IMR-90 (cell line): ENCODE data around the gene GSK3B. TPM values are rescaled to one million over a fixed set of nuclear protein-coding genes. Genes with fewer than 3 reads are reported as not detected.

Experiments used
- ATAC-seq: fragments of 200-7000 bp; cut with Tn5 transposase; 2 replicates; pipeline ENCODE4 v1.9.1; 2020; ENCODE audit warnings: low read depth, mild to moderate bottlenecking, moderate library complexity
- BruUV-seq: library from RNA; stranded (reverse); fragments of 400-500 nt; replicated peaks from 2 replicates; lab custom pipeline; 2021; lab: Mats Ljungman, UMichigan
- CTCF ChIA-PET: fragments of 300-600 bp; formaldehyde crosslinking; extraction: SDS; loops from one replicate; lab custom pipeline; 2021; ENCODE audit warnings: antibody characterized with exemption; lab: Yijun Ruan, JAX
- POLR2A ChIA-PET: fragments of 300-600 bp; sonication (Branson Sonifier 250); formaldehyde crosslinking; loops from one replicate; lab custom pipeline; 2022; ENCODE audit warnings: antibody characterized with exemption; ENCODE audit not compliant: unreplicated experiment; lab: Charles Lee
- DNase-seq: peaks from one replicate; pipeline ENCODE4 v3.0.0; 2013
- H2AFZ ChIP-seq: replicated peaks from 2 replicates; pipeline ENCODE3; 2013; ENCODE audit warnings: low read length, mild to moderate bottlenecking; ENCODE audit not compliant: poor library complexity
- H2AK5ac ChIP-seq: 2 replicates; pipeline ENCODE4 v1.6.1; 2013; ENCODE audit warnings: low read depth, low read length, inconsistent platforms
- H2AK9ac ChIP-seq: replicated peaks from 2 replicates; pipeline ENCODE3; 2013; ENCODE audit warnings: mild to moderate bottlenecking, low read depth, low read length, moderate library complexity; ENCODE audit not compliant: poor library complexity
- H2BK120ac ChIP-seq: 2 replicates; pipeline ENCODE4 v1.6.1; 2013; ENCODE audit warnings: low read depth, low read length, inconsistent platforms
- H2BK15ac ChIP-seq: 3 replicates; pipeline ENCODE4 v1.6.1; 2013; ENCODE audit warnings: low read depth, low read length, inconsistent platforms
- H2BK20ac ChIP-seq: 2 replicates; pipeline ENCODE4 v1.6.1; 2013; ENCODE audit warnings: low read depth, mild to moderate bottlenecking, inconsistent platforms, low read length, moderate library complexity
- H2BK5ac ChIP-seq: 2 replicates; pipeline ENCODE4 v1.6.1; 2013; ENCODE audit warnings: mild to moderate bottlenecking, low read depth, low read length, inconsistent platforms; ENCODE audit not compliant: poor library complexity, severe bottlenecking
- H3K14ac ChIP-seq: replicated peaks from 2 replicates; pipeline ENCODE4 v1.6.1; 2013; ENCODE audit warnings: low read depth, low read length, inconsistent platforms
- H3K18ac ChIP-seq: 2 replicates; pipeline ENCODE4 v1.6.1; 2013; ENCODE audit warnings: low read depth, low read length, control low read depth
- H3K23ac ChIP-seq: 2 replicates; pipeline ENCODE4 v1.6.1; 2013; ENCODE audit warnings: low read depth, low read length, inconsistent platforms
- H3K27ac ChIP-seq: 2 replicates; pipeline ENCODE4 v1.5.1; 2013; ENCODE audit warnings: mild to moderate bottlenecking, control low read depth, low read length; ENCODE audit not compliant: insufficient read depth
- H3K27me3 ChIP-seq: 2 replicates; pipeline ENCODE4 v1.6.1; 2013; ENCODE audit warnings: low read length; ENCODE audit not compliant: control insufficient read depth, insufficient read depth
- H3K36me3 ChIP-seq: 2 replicates; pipeline ENCODE4 v1.6.1; 2013; ENCODE audit warnings: low read length, mixed read lengths; ENCODE audit not compliant: control insufficient read depth, insufficient read depth
- H3K4ac ChIP-seq: 2 replicates; pipeline ENCODE4 v1.6.1; 2013; ENCODE audit warnings: low read depth, low read length, inconsistent platforms
- H3K4me1 ChIP-seq: 2 replicates; pipeline ENCODE4 v1.6.1; 2013; ENCODE audit warnings: low read length, mixed read lengths; ENCODE audit not compliant: control insufficient read depth, insufficient read depth
- H3K4me2 ChIP-seq: 2 replicates; pipeline ENCODE4 v1.6.1; 2013; ENCODE audit warnings: low read depth, mild to moderate bottlenecking, control low read depth, low read length, moderate library complexity
- H3K4me3 ChIP-seq: 2 replicates; pipeline ENCODE4 v1.5.1; 2013; ENCODE audit warnings: low read depth, mild to moderate bottlenecking, control low read depth, low read length, moderate library complexity; ENCODE audit not compliant: insufficient read depth
- H3K56ac ChIP-seq: 2 replicates; pipeline ENCODE4 v1.6.1; 2013; ENCODE audit warnings: low read length, inconsistent platforms; ENCODE audit not compliant: insufficient read depth; ENCODE audit errors: extremely low read depth
- H3K79me1 ChIP-seq, 2 experiments: 2 replicates each; pipeline ENCODE4 v1.6.1; 2013; ENCODE audit warnings: low read length in 2 of 2, inconsistent platforms in 1 of 2, low read depth in 1 of 2
- H3K9ac ChIP-seq: 2 replicates; pipeline ENCODE4 v1.6.1; 2013; ENCODE audit warnings: low read depth, low read length, control low read depth
- H3K9me1 ChIP-seq: 2 replicates; pipeline ENCODE4 v1.6.1; 2013; ENCODE audit warnings: low read length, inconsistent platforms; ENCODE audit not compliant: insufficient read depth
- H3K9me3 ChIP-seq: 2 replicates; pipeline ENCODE4 v1.6.1; 2013; ENCODE audit warnings: low read length; ENCODE audit not compliant: control insufficient read depth, insufficient read depth
- H4K20me1 ChIP-seq: 2 replicates; pipeline ENCODE4 v1.6.1; 2013; ENCODE audit warnings: low read length, inconsistent platforms; ENCODE audit not compliant: insufficient read depth
- H4K5ac ChIP-seq: 2 replicates; pipeline ENCODE4 v1.6.1; 2013; ENCODE audit warnings: mild to moderate bottlenecking, low read depth, low read length, control low read depth
- H4K8ac ChIP-seq, 2 experiments: 2 replicates each; pipeline ENCODE4 v1.6.1; 2013; ENCODE audit warnings: low read depth in 2 of 2, low read length in 2 of 2, control low read depth in 1 of 2, inconsistent platforms in 1 of 2
- H4K91ac ChIP-seq: 2 replicates; pipeline ENCODE4 v1.6.1; 2013; ENCODE audit warnings: low read depth, low read length, inconsistent platforms; ENCODE audit not compliant: insufficient read depth
- CEBPB ChIP-seq: IDR thresholded peaks from 2 replicates; pipeline ENCODE4 v1.6.1; 2012; ENCODE audit warnings: low read depth, low read length, improper control_type of control experiment
- CHD1 ChIP-seq: IDR thresholded peaks from 2 replicates; pipeline ENCODE4 v1.6.1; 2012; ENCODE audit warnings: low read depth, low read length, improper control_type of control experiment
- ELK1 ChIP-seq: fragments of 150-350 bp; IDR thresholded peaks from 2 replicates; pipeline ENCODE4 v1.6.1; 2016; ENCODE audit warnings: low read depth, mild to moderate bottlenecking, low read length, moderate library complexity, borderline replicate concordance
- MAZ ChIP-seq: IDR thresholded peaks from 2 replicates; pipeline ENCODE4 v1.6.1; 2012; ENCODE audit warnings: low read depth, mild to moderate bottlenecking, low read length, improper control_type of control experiment, moderate library complexity, borderline replicate concordance
- MXI1 ChIP-seq: IDR thresholded peaks from 2 replicates; pipeline ENCODE4 v1.6.1; 2012; ENCODE audit warnings: low read depth, mild to moderate bottlenecking, low read length, moderate library complexity, borderline replicate concordance
- RFX5 ChIP-seq: IDR thresholded peaks from 2 replicates; pipeline ENCODE4 v1.8.0; 2012; ENCODE audit warnings: low read depth, mild to moderate bottlenecking, low read length, moderate library complexity
- dilution Hi-C: fragments of 300-500 bp; cut with HindIII; formaldehyde crosslinking; loops from one replicate; pipeline ENCODE4 v1.14.3; 2018; ENCODE audit warnings: low sequenced_read_pairs; ENCODE audit not compliant: unreplicated experiment
- in situ Hi-C: fragments of 300-500 bp; cut with MboI; formaldehyde crosslinking; loops from 3 replicates; pipeline ENCODE4 v1.14.3; 2019; ENCODE audit warnings: low sequenced_read_pairs, inconsistent platforms, mixed read lengths
- intact Hi-C: fragments of 100-400 bp; cut with micrococcal nuclease; formaldehyde crosslinking; loops from 2 replicates; pipeline ENCODE4 v1.10.0; 2022
- polyA plus RNA-seq, 3 experiments: library from polyadenylated mRNA; depleted of rRNA; stranded (reverse); fragments of >200 nt; gene quantifications; 2 replicates each; pipeline ENCODE4 v1.2.3, GENCODE V29; 2012; ENCODE audit warnings: low replicate concordance in 1 of 3
- total RNA-seq: library from RNA; depleted of rRNA; stranded (reverse); fragments of >200 nt; gene quantifications from 2 replicates; pipeline ENCODE4 v1.2.3, GENCODE V29; 2012
- TF ChIP-seq, protein P1 (sequence below): fragments of 150-350 bp; IDR thresholded peaks from 2 replicates; pipeline ENCODE4 v1.6.1; 2017; ENCODE audit warnings: mild to moderate bottlenecking, antibody characterized with exemption, low read length, low read depth

Gene GSK3B
- total and polyA plus RNA-seq, 2 of the 4 experiments (the other 2 are of a cell fraction), result 19.2 to 33.2 TPM

GRCh38 chr3:119835556-119835955, 258.7 kb downstream of the GSK3B start:
- no peak overlapping the region for H2AK5ac ChIP-seq
- DNase-seq (no peak), ATAC-seq (no peak)
- no peak overlapping the region for H2BK15ac ChIP-seq
- no peak overlapping the region for H3K14ac ChIP-seq
- no peak overlapping the region for H3K23ac ChIP-seq
- H3K27ac ChIP-seq, result no peak overlapping the region
- intact Hi-C loops (no loop called here), in situ Hi-C loops (no loop called here), dilution Hi-C loops (no loop called here)
- BruUV-seq, result no TSS peak
- H3K9me3 ChIP-seq, result no peaks in the 10 kb centered on the region
- peaks cover 3 to 11% of the 10 kb centered on the region in 2 experiments; a peak in 3 of 4 replicates for H3K79me1 ChIP-seq
- H3K4me1 ChIP-seq, result peaks cover 3% of the 10 kb centered on the region; the same call in 1 of the 2 replicates
- ChIA-PET CTCF (no interaction called here), POLR2A (no interaction called here)
- H2BK5ac ChIP-seq, result no peak overlapping the region
- H3K18ac ChIP-seq, result no peak overlapping the region
- H3K4me3 ChIP-seq, result no peak overlapping the region
- no peak overlapping the region for H3K4me2 ChIP-seq
- no peaks in the 10 kb centered on the region for H3K27me3 ChIP-seq
- H4K5ac ChIP-seq, result no peak overlapping the region
- no peak overlapping the region for H2AK9ac ChIP-seq
- TF ChIP-seq, protein P1, sequence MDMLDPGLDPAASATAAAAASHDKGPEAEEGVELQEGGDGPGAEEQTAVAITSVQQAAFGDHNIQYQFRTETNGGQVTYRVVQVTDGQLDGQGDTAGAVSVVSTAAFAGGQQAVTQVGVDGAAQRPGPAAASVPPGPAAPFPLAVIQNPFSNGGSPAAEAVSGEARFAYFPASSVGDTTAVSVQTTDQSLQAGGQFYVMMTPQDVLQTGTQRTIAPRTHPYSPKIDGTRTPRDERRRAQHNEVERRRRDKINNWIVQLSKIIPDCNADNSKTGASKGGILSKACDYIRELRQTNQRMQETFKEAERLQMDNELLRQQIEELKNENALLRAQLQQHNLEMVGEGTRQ, result no peak
- no peak for TF ChIP-seq RFX5
- TF ChIP-seq MXI1, result no peak
- no peak for TF ChIP-seq ELK1
- no peak for TF ChIP-seq CEBPB
- no peak for TF ChIP-seq MAZ
- no peak for TF ChIP-seq CHD1
- no peak overlapping the region for H4K8ac ChIP-seq
- H2BK20ac ChIP-seq, result no peak overlapping the region
- H3K4ac ChIP-seq, result no peak overlapping the region
- no peak overlapping the region for H3K9ac ChIP-seq
- peaks cover 4% of the 10 kb centered on the region; the same call in 1 of the 2 replicates for H3K9me1 ChIP-seq
- H4K91ac ChIP-seq, result no peak overlapping the region
- H2BK120ac ChIP-seq, result no peak overlapping the region
- peaks cover 13% of the 10 kb centered on the region; the same call in 1 of the 2 replicates for H4K20me1 ChIP-seq
- H3K36me3 ChIP-seq, result peaks cover 2% of the 10 kb centered on the region; the same call in 1 of the 2 replicates
- no peak overlapping the region for H2AFZ ChIP-seq
- no peak overlapping the region for H3K56ac ChIP-seq
